Measurements from ENCODE around the gene NINJ1. TPM values are rescaled to one million over a fixed set of nuclear protein-coding genes. Genes with fewer than 3 reads are reported as not detected.
A peak's percentile ranks its signal among the peaks of the same experiment; 100 is the strongest.

The NINJ1 gene
- total RNA-seq, 1 donor from 2014 or later, result 20.9 TPM

- no peak overlapping the region for H3K27ac ChIP-seq (ENCODE audit: low read depth, low read length)
- no peak overlapping the region for H3K9ac ChIP-seq (ENCODE audit: low read depth in 1 of 3, low read length in 3 of 3)
- no peaks in the 10 kb centered on the region for H3K27me3 ChIP-seq (ENCODE audit: control insufficient read depth in 3 of 3, insufficient read depth in 3 of 3, low read length in 3 of 3)
Observed at GRCh38 chr9:93172666-93173364, 38.8 kb upstream of the NINJ1 start.

GRCh38 chr9:93171261-93171990 lies 37.4 kb upstream of the NINJ1 start:
- Histone ChIP-seq H3K4me3 (ENCODE audit: low read length in 3 of 3) (no peak overlapping the region), H3K9ac (ENCODE audit: low read depth in 1 of 3, low read length in 3 of 3) (no peak overlapping the region)

More at GRCh38 chr9:93172666-93173364, 38.8 kb upstream of the NINJ1 start:
- H3K9me3 ChIP-seq (ENCODE audit: control insufficient read depth in 3 of 3, low read length in 3 of 3), result no peaks in the 10 kb centered on the region
- H3K36me3 ChIP-seq (ENCODE audit: control insufficient read depth in 3 of 3, insufficient read depth in 3 of 3, low read length in 3 of 3), result no peaks in the 10 kb centered on the region
- H3K4me3 ChIP-seq (ENCODE audit: low read length in 3 of 3), result no peak overlapping the region
- H3K4me1 ChIP-seq (ENCODE audit: control insufficient read depth in 3 of 3, insufficient read depth in 3 of 3, low read length in 3 of 3), result peaks cover 6 to 10% (median 8%) of the 10 kb centered on the region in 3 donors

GRCh38 chr9:93170571-93170970 lies 36.5 kb upstream of the NINJ1 start:
- Histone ChIP-seq H3K9me3 (ENCODE audit: control insufficient read depth in 3 of 3, low read length in 3 of 3) (no peaks in the 10 kb centered on the region), H3K36me3 (ENCODE audit: control insufficient read depth in 3 of 3, insufficient read depth in 3 of 3, low read length in 3 of 3) (no peaks in the 10 kb centered on the region), H3K27me3 (ENCODE audit: control insufficient read depth in 3 of 3, insufficient read depth in 3 of 3, low read length in 3 of 3) (no peaks in the 10 kb centered on the region), H3K4me3 (ENCODE audit: low read length in 3 of 3) (no peak overlapping the region), H3K9ac (ENCODE audit: low read depth in 1 of 3, low read length in 3 of 3) (no peak overlapping the region), H3K27ac (ENCODE audit: low read depth, low read length) (no peak overlapping the region), H3K4me1 (ENCODE audit: control insufficient read depth in 3 of 3, insufficient read depth in 3 of 3, low read length in 3 of 3) (peaks cover 5 to 14% (median 8%) of the 10 kb centered on the region in 3 donors)

More at GRCh38 chr9:93171261-93171990, 37.4 kb upstream of the NINJ1 start:
- no peaks in the 10 kb centered on the region for H3K27me3 ChIP-seq (ENCODE audit: control insufficient read depth in 3 of 3, insufficient read depth in 3 of 3, low read length in 3 of 3)
- H3K36me3 ChIP-seq (ENCODE audit: control insufficient read depth in 3 of 3, insufficient read depth in 3 of 3, low read length in 3 of 3), result no peaks in the 10 kb centered on the region
- H3K9me3 ChIP-seq (ENCODE audit: control insufficient read depth in 3 of 3, low read length in 3 of 3), result no peaks in the 10 kb centered on the region
- H3K4me1 ChIP-seq (ENCODE audit: control insufficient read depth in 3 of 3, insufficient read depth in 3 of 3, low read length in 3 of 3), result peaks cover 5 to 14% (median 8%) of the 10 kb centered on the region in 3 donors
- no peak overlapping the region for H3K27ac ChIP-seq (ENCODE audit: low read depth, low read length)

- H3K9me3 ChIP-seq (ENCODE audit: control insufficient read depth in 3 of 3, low read length in 3 of 3), result no peaks in the 10 kb centered on the region
- H3K4me3 ChIP-seq (ENCODE audit: low read length in 3 of 3), result no peak overlapping the region
- H3K4me1 ChIP-seq (ENCODE audit: control insufficient read depth in 3 of 3, insufficient read depth in 3 of 3, low read length in 3 of 3), result peaks cover 5 to 14% (median 8%) of the 10 kb centered on the region in 3 donors
- H3K36me3 ChIP-seq (ENCODE audit: control insufficient read depth in 3 of 3, insufficient read depth in 3 of 3, low read length in 3 of 3), result no peaks in the 10 kb centered on the region
- no peaks in the 10 kb centered on the region for H3K27me3 ChIP-seq (ENCODE audit: control insufficient read depth in 3 of 3, insufficient read depth in 3 of 3, low read length in 3 of 3)
- no peak overlapping the region for H3K9ac ChIP-seq (ENCODE audit: low read depth in 1 of 3, low read length in 3 of 3)
- no peak overlapping the region for H3K27ac ChIP-seq (ENCODE audit: low read depth, low read length)
Observed at GRCh38 chr9:93169444-93169843, 35.4 kb upstream of the NINJ1 start.

- Histone ChIP-seq H3K9ac (ENCODE audit: low read depth in 1 of 3, low read length in 3 of 3) (peak overlapping the region in 1 of 3 donors; percentile 54), H3K4me3 (ENCODE audit: low read length in 3 of 3) (no peak overlapping the region), H3K27ac (ENCODE audit: low read depth, low read length) (no peak overlapping the region), H3K36me3 (ENCODE audit: control insufficient read depth in 3 of 3, insufficient read depth in 3 of 3, low read length in 3 of 3) (no peaks in the 10 kb centered on the region), H3K4me1 (ENCODE audit: control insufficient read depth in 3 of 3, insufficient read depth in 3 of 3, low read length in 3 of 3) (peaks cover 5 to 14% (median 8%) of the 10 kb centered on the region in 3 donors), H3K27me3 (ENCODE audit: control insufficient read depth in 3 of 3, insufficient read depth in 3 of 3, low read length in 3 of 3) (no peaks in the 10 kb centered on the region), H3K9me3 (ENCODE audit: control insufficient read depth in 3 of 3, low read length in 3 of 3) (no peaks in the 10 kb centered on the region)
Observed at GRCh38 chr9:93168581-93168980, 34.5 kb upstream of the NINJ1 start.

GRCh38 chr9:93167838-93168237 lies 33.8 kb upstream of the NINJ1 start:
- no peak overlapping the region for H3K27ac ChIP-seq (ENCODE audit: low read depth, low read length)
- H3K4me1 ChIP-seq (ENCODE audit: control insufficient read depth in 3 of 3, insufficient read depth in 3 of 3, low read length in 3 of 3), result peaks cover 5 to 14% (median 8%) of the 10 kb centered on the region in 3 donors
- H3K36me3 ChIP-seq (ENCODE audit: control insufficient read depth in 3 of 3, insufficient read depth in 3 of 3, low read length in 3 of 3), result no peaks in the 10 kb centered on the region
- H3K9me3 ChIP-seq (ENCODE audit: control insufficient read depth in 3 of 3, low read length in 3 of 3), result no peaks in the 10 kb centered on the region
- no peak overlapping the region for H3K4me3 ChIP-seq (ENCODE audit: low read length in 3 of 3)
- H3K9ac ChIP-seq (ENCODE audit: low read depth in 1 of 3, low read length in 3 of 3), result no peak overlapping the region
- H3K27me3 ChIP-seq (ENCODE audit: control insufficient read depth in 3 of 3, insufficient read depth in 3 of 3, low read length in 3 of 3), result no peaks in the 10 kb centered on the region

- Histone ChIP-seq H3K4me3 (ENCODE audit: low read length in 3 of 3) (no peak overlapping the region), H3K27ac (ENCODE audit: low read depth, low read length) (no peak overlapping the region)
Observed at GRCh38 chr9:93167185-93167584, 33.1 kb upstream of the NINJ1 start.

GRCh38 chr9:93166699-93167098 lies 32.6 kb upstream of the NINJ1 start:
- no peaks in the 10 kb centered on the region for H3K27me3 ChIP-seq (ENCODE audit: control insufficient read depth in 3 of 3, insufficient read depth in 3 of 3, low read length in 3 of 3)
- no peak overlapping the region for H3K9ac ChIP-seq (ENCODE audit: low read depth in 1 of 3, low read length in 3 of 3)
- no peak overlapping the region for H3K27ac ChIP-seq (ENCODE audit: low read depth, low read length)
- H3K9me3 ChIP-seq (ENCODE audit: control insufficient read depth in 3 of 3, low read length in 3 of 3), result no peaks in the 10 kb centered on the region
- H3K4me3 ChIP-seq (ENCODE audit: low read length in 3 of 3), result no peak overlapping the region
- peaks cover 8 to 14% (median 13%) of the 10 kb centered on the region in 3 donors for H3K4me1 ChIP-seq (ENCODE audit: control insufficient read depth in 3 of 3, insufficient read depth in 3 of 3, low read length in 3 of 3)
- no peaks in the 10 kb centered on the region for H3K36me3 ChIP-seq (ENCODE audit: control insufficient read depth in 3 of 3, insufficient read depth in 3 of 3, low read length in 3 of 3)

More at GRCh38 chr9:93167185-93167584, 33.1 kb upstream of the NINJ1 start:
- Histone ChIP-seq H3K36me3 (ENCODE audit: control insufficient read depth in 3 of 3, insufficient read depth in 3 of 3, low read length in 3 of 3) (no peaks in the 10 kb centered on the region), H3K9ac (ENCODE audit: low read depth in 1 of 3, low read length in 3 of 3) (no peak overlapping the region), H3K4me1 (ENCODE audit: control insufficient read depth in 3 of 3, insufficient read depth in 3 of 3, low read length in 3 of 3) (peaks cover 7 to 14% (median 8%) of the 10 kb centered on the region in 3 donors), H3K27me3 (ENCODE audit: control insufficient read depth in 3 of 3, insufficient read depth in 3 of 3, low read length in 3 of 3) (no peaks in the 10 kb centered on the region), H3K9me3 (ENCODE audit: control insufficient read depth in 3 of 3, low read length in 3 of 3) (no peaks in the 10 kb centered on the region)

GRCh38 chr9:93164085-93164484 lies 30.0 kb upstream of the NINJ1 start:
- Histone ChIP-seq H3K4me3 (ENCODE audit: low read length in 3 of 3) (no peak overlapping the region), H3K9ac (ENCODE audit: low read depth in 1 of 3, low read length in 3 of 3) (no peak overlapping the region), H3K4me1 (ENCODE audit: control insufficient read depth in 3 of 3, insufficient read depth in 3 of 3, low read length in 3 of 3) (peaks cover 17 to 22% (median 18%) of the 10 kb centered on the region in 3 donors), H3K36me3 (ENCODE audit: control insufficient read depth in 3 of 3, insufficient read depth in 3 of 3, low read length in 3 of 3) (no peaks in the 10 kb centered on the region), H3K27ac (ENCODE audit: low read depth, low read length) (no peak overlapping the region), H3K27me3 (ENCODE audit: control insufficient read depth in 3 of 3, insufficient read depth in 3 of 3, low read length in 3 of 3) (no peaks in the 10 kb centered on the region), H3K9me3 (ENCODE audit: control insufficient read depth in 3 of 3, low read length in 3 of 3) (no peaks in the 10 kb centered on the region)

Data from skeletal muscle tissue (tissue), 4 donors.